Naive thymus-derived CD8-positive, alpha-beta T cell (primary cell): ENCODE data around the gene TRIP13. TPM values are rescaled to one million over a fixed set of nuclear protein-coding genes. Genes with fewer than 3 reads are reported as not detected.

ENCODE experiments used
- ATAC-seq, 2 donors: fragments of 150-1000 bp; cut with Tn5 transposase in 1 of 2; sonication (Bioruptor Pico), chemical (Tn5 transposase) in 1 of 2; 1 replicate in 1 of 2; 2 replicates in 1 of 2; pipeline ENCODE4 v1.10.0; 2021; ENCODE audit warnings: mild to moderate bottlenecking in 2 of 2, moderate library complexity in 2 of 2
- POLR2A ChIA-PET: fragments of 350-600 bp; sonication (Branson Sonifier 250); formaldehyde crosslinking; loops from one replicate; lab custom pipeline; 2021; ENCODE audit warnings: antibody characterized with exemption; lab: Charles Lee
- DNase-seq, 10 donors: peaks; one replicate each; pipeline versions ENCODE4 v3.0.0 to v3.0.0-alpha.2; 2020 to 2022
- H3K27ac Mint-ChIP-seq, 10 donors: one replicate each; pipeline ENCODE4 v1.8.0; 2020 to 2022; ENCODE audit warnings: mild to moderate bottlenecking in 10 of 10, mixed read lengths in 10 of 10, moderate library complexity in 4 of 10, inconsistent platforms in 1 of 10
- H3K27me3 Mint-ChIP-seq, 5 donors: one replicate each; pipeline ENCODE4 v1.8.0; 2021 to 2022; ENCODE audit warnings: mixed read lengths in 5 of 5
- H3K36me3 Mint-ChIP-seq, 3 donors: one replicate each; pipeline ENCODE4 v1.8.0; 2020 to 2022; ENCODE audit warnings: mixed read lengths in 3 of 3, mild to moderate bottlenecking in 2 of 3, inconsistent platforms in 1 of 3
- H3K4me1 Mint-ChIP-seq, 4 donors: one replicate each; pipeline ENCODE4 v1.8.0; 2021 to 2022; ENCODE audit warnings: mixed read lengths in 4 of 4
- H3K4me3 Mint-ChIP-seq, 10 donors: one replicate each; pipeline ENCODE4 v1.8.0; 2020 to 2022; ENCODE audit warnings: mild to moderate bottlenecking in 10 of 10, mixed read lengths in 10 of 10, moderate library complexity in 6 of 10, inconsistent platforms in 1 of 10
- H3K9me3 Mint-ChIP-seq, 9 donors: one replicate each; pipeline ENCODE4 v1.8.0; 2020 to 2022; ENCODE audit warnings: mixed read lengths in 9 of 9, mild to moderate bottlenecking in 3 of 9, inconsistent platforms in 1 of 9, moderate library complexity in 1 of 9
- polyA plus RNA-seq, 3 donors: library from polyadenylated mRNA; unstranded; fragments of 300-500 nt; fragmentation: Illumina TruSeq; gene quantifications; one replicate each; pipeline ENCODE4 v1.2.3, GENCODE V29; 2021
- total RNA-seq, 8 experiments: library from RNA in 2 of 8; stranded (reverse) in 2 of 8; gene quantifications; one replicate each; pipeline ENCODE4 v1.2.3 and lab custom pipeline; 2021 to 2026

Gene TRIP13
- total and polyA plus RNA-seq, 5 experiments from 2014 or later, result 0.55 to 1.5 (median 0.75) TPM

- peaks cover 20 to 69% (median 46%) of the 10 kb centered on the region in 5 donors for H3K27me3 Mint-ChIP-seq
- H3K27ac Mint-ChIP-seq, result no peak overlapping the region
- DNase-seq (no peak), ATAC-seq (no peak)
- H3K4me1 Mint-ChIP-seq, result peaks cover 7 to 13% (median 8%) of the 10 kb centered on the region in 4 donors
- POLR2A ChIA-PET, result no interaction called here
- no peak overlapping the region for H3K4me3 Mint-ChIP-seq
- peaks cover 0 to 4% (median 0%) of the 10 kb centered on the region in 9 donors for H3K9me3 Mint-ChIP-seq
- H3K36me3 Mint-ChIP-seq, result peaks cover 0 to 7% (median 4%) of the 10 kb centered on the region in 3 donors
Observed at GRCh38 chr5:951940-952596, 59.4 kb downstream of the TRIP13 start.

GRCh38 chr5:952597-953271 lies 60.0 kb downstream of the TRIP13 start:
- peaks cover 13 to 19% (median 14%) of the 10 kb centered on the region in 4 donors for H3K4me1 Mint-ChIP-seq
- peaks cover 20 to 62% (median 43%) of the 10 kb centered on the region in 5 donors for H3K27me3 Mint-ChIP-seq
- H3K4me3 Mint-ChIP-seq, result no peak overlapping the region
- no peak for ATAC-seq
- H3K36me3 Mint-ChIP-seq, result peaks cover 0 to 7% (median 4%) of the 10 kb centered on the region in 3 donors
- no peak overlapping the region for H3K27ac Mint-ChIP-seq
- peaks cover 0 to 4% (median 0%) of the 10 kb centered on the region in 9 donors for H3K9me3 Mint-ChIP-seq
- POLR2A ChIA-PET, result no interaction called here
- DNase-seq, result no peak

GRCh38 chr5:953535-954449 lies 61.1 kb downstream of the TRIP13 start:
- POLR2A ChIA-PET, result no interaction called here
- ATAC-seq, result no peak
- H3K27me3 Mint-ChIP-seq, result peaks cover 18 to 56% (median 40%) of the 10 kb centered on the region in 5 donors
- H3K9me3 Mint-ChIP-seq, result peaks cover 0 to 4% (median 0%) of the 10 kb centered on the region in 9 donors
- H3K4me3 Mint-ChIP-seq, result no peak overlapping the region
- peak overlapping the region in 1 of 10 donors; percentile 71 for H3K27ac Mint-ChIP-seq
- peaks cover 14 to 23% (median 17%) of the 10 kb centered on the region in 4 donors for H3K4me1 Mint-ChIP-seq
- H3K36me3 Mint-ChIP-seq, result peaks cover 0 to 7% (median 4%) of the 10 kb centered on the region in 3 donors
- DNase-seq, result no peak

- peaks cover 0 to 3% (median 0%) of the 10 kb centered on the region in 9 donors for H3K9me3 Mint-ChIP-seq
- no peak overlapping the region for H3K4me3 Mint-ChIP-seq
- H3K27ac Mint-ChIP-seq, result peak overlapping the region in 2 of 10 donors; percentile 13
- ATAC-seq (no peak), DNase-seq (no peak)
- POLR2A ChIA-PET, result no interaction called here
- peaks cover 14 to 23% (median 20%) of the 10 kb centered on the region in 4 donors for H3K4me1 Mint-ChIP-seq
- H3K36me3 Mint-ChIP-seq, result peaks cover 0 to 3% (median 0%) of the 10 kb centered on the region in 3 donors
- H3K27me3 Mint-ChIP-seq, result peaks cover 12 to 41% (median 28%) of the 10 kb centered on the region in 5 donors
Observed at GRCh38 chr5:955886-956761, 63.4 kb downstream of the TRIP13 start.

- ATAC-seq (peak; percentile 73 to 87), DNase-seq (peak in 5 of 10 donors; percentile 20 to 41 (median 35))
- peaks cover 14 to 24% (median 20%) of the 10 kb centered on the region in 4 donors for H3K4me1 Mint-ChIP-seq
- H3K27ac Mint-ChIP-seq, result peak overlapping the region in 3 of 10 donors; percentile 19 to 69 (median 67)
- no peaks in the 10 kb centered on the region for H3K9me3 Mint-ChIP-seq
- H3K4me3 Mint-ChIP-seq, result peak overlapping the region in 5 of 10 donors; percentile 14 to 36 (median 26)
- POLR2A ChIA-PET, result no interaction called here
- peaks cover 12 to 32% (median 25%) of the 10 kb centered on the region in 5 donors for H3K27me3 Mint-ChIP-seq
- H3K36me3 Mint-ChIP-seq, result no peaks in the 10 kb centered on the region
Observed at GRCh38 chr5:956941-957747, 64.5 kb downstream of the TRIP13 start.

- POLR2A ChIA-PET, result no interaction called here
- H3K27me3 Mint-ChIP-seq, result peaks cover 12 to 30% (median 25%) of the 10 kb centered on the region in 5 donors
- peak overlapping the region in 6 of 10 donors; percentile 9 to 60 (median 34) for H3K4me3 Mint-ChIP-seq
- H3K9me3 Mint-ChIP-seq, result no peaks in the 10 kb centered on the region
- ATAC-seq (peak; percentile 6 to 41), DNase-seq (no peak)
- H3K4me1 Mint-ChIP-seq, result peaks cover 16 to 24% (median 20%) of the 10 kb centered on the region in 4 donors
- no peaks in the 10 kb centered on the region for H3K36me3 Mint-ChIP-seq
- H3K27ac Mint-ChIP-seq, result peak overlapping the region in 3 of 10 donors; percentile 55 to 70 (median 67)
Observed at GRCh38 chr5:957748-958485, 65.2 kb downstream of the TRIP13 start.

GRCh38 chr5:958701-959571 lies 66.3 kb downstream of the TRIP13 start:
- POLR2A ChIA-PET, result no interaction called here
- Mint-ChIP-seq H3K36me3 (no peaks in the 10 kb centered on the region), H3K27ac (peak overlapping the region in 1 of 10 donors; percentile 9), H3K27me3 (peaks cover 9 to 24% (median 20%) of the 10 kb centered on the region in 5 donors), H3K9me3 (no peaks in the 10 kb centered on the region), H3K4me1 (peaks cover 23 to 34% (median 29%) of the 10 kb centered on the region in 4 donors), H3K4me3 (no peak overlapping the region)
- no peak for ATAC-seq
- peak in 1 of 10 donors; percentile 12 for DNase-seq

- POLR2A ChIA-PET, result no interaction called here
- no peaks in the 10 kb centered on the region for H3K9me3 Mint-ChIP-seq
Observed at GRCh38 chr5:959581-960531, 67.2 kb downstream of the TRIP13 start.

GRCh38 chr5:960551-960950 lies 67.9 kb downstream of the TRIP13 start:
- POLR2A ChIA-PET, result no interaction called here
- H3K36me3 Mint-ChIP-seq, result no peaks in the 10 kb centered on the region
- peaks cover 22 to 41% (median 38%) of the 10 kb centered on the region in 4 donors for H3K4me1 Mint-ChIP-seq
- ATAC-seq (no peak), DNase-seq (peak in 1 of 10 donors; percentile 7)
- H3K9me3 Mint-ChIP-seq, result no peaks in the 10 kb centered on the region
- H3K27me3 Mint-ChIP-seq, result peaks cover 3 to 26% (median 21%) of the 10 kb centered on the region in 5 donors
- no peak overlapping the region for H3K4me3 Mint-ChIP-seq
- peak overlapping the region in 2 of 10 donors; percentile 55 to 70 for H3K27ac Mint-ChIP-seq

More at GRCh38 chr5:959581-960531, 67.2 kb downstream of the TRIP13 start:
- Mint-ChIP-seq H3K27ac (peak overlapping the region in 2 of 10 donors; percentile 55 to 70), H3K4me3 (no peak overlapping the region), H3K27me3 (peaks cover 9 to 26% (median 23%) of the 10 kb centered on the region in 5 donors), H3K4me1 (peaks cover 25 to 41% (median 36%) of the 10 kb centered on the region in 4 donors), H3K36me3 (no peaks in the 10 kb centered on the region)
- no peak for DNase-seq
- no peak for ATAC-seq
